GM13977 (cell line): ENCODE data around the gene GNB1L.

Experiments used
- DNase-seq: peaks from one replicate; pipeline ENCODE4 v3.0.0; 2012; ENCODE audit warnings: low spot score
- CTCF ChIP-seq: IDR thresholded peaks from 2 replicates; pipeline ENCODE4 v1.5.1; 2012; ENCODE audit warnings: mild to moderate bottlenecking, control low read depth; ENCODE audit not compliant: insufficient read depth; ENCODE audit errors: extremely low read depth, missing control alignments
- in situ Hi-C: fragments of 300-500 bp; cut with MboI; formaldehyde crosslinking; loops from one replicate; pipeline ENCODE4 v1.12.0; 2022; ENCODE audit warnings: low sequenced_read_pairs, low pct_unique_long_range_greater_than_20kb, mixed read lengths, inconsistent platforms; ENCODE audit not compliant: unreplicated experiment

The GNB1L gene

GRCh38 chr22:19842393-19843106 is 12.1 kb downstream of the GNB1L start:
- peak; percentile 4 for DNase-seq
- no peak for TF ChIP-seq CTCF
- in situ Hi-C loops, result no loop called here

GRCh38 chr22:19841641-19842392 is 12.9 kb downstream of the GNB1L start:
- in situ Hi-C loops, result no loop called here
- peak; percentile 47 for DNase-seq
- no peak for TF ChIP-seq CTCF

- TF ChIP-seq CTCF, result no peak
- no peak for DNase-seq
- in situ Hi-C loops, result no loop called here
Measured at GRCh38 chr22:19840955-19841640, 13.6 kb downstream of the GNB1L start.

GRCh38 chr22:19840059-19840458 is 14.6 kb downstream of the GNB1L start:
- no peak for DNase-seq
- TF ChIP-seq CTCF, result no peak
- in situ Hi-C loops, result no loop called here

GRCh38 chr22:19837915-19838314 is 16.8 kb downstream of the GNB1L start:
- in situ Hi-C loops, result no loop called here

GRCh38 chr22:19836512-19836911 is 18.2 kb downstream of the GNB1L start:
- no peak for DNase-seq
- in situ Hi-C loops, result no loop called here
- TF ChIP-seq CTCF, result no peak

More at GRCh38 chr22:19837915-19838314, 16.8 kb downstream of the GNB1L start:
- no peak for TF ChIP-seq CTCF
- DNase-seq, result no peak
